GM21526 (cell line): ENCODE data around the gene UMPS.
"Not testable (repeated sequence)": the region's sequence is repeated elsewhere in the genome, so short reads cannot be mapped to it uniquely, and the experiment has no call there.

Experiments used
- ATAC-seq: cut with Tn5 transposase; IDR thresholded peaks from one replicate; pipeline ENCODE4 v1.9.1; 2021; ENCODE audit warnings: moderate library complexity; ENCODE audit not compliant: unreplicated experiment, low FRiP score

The UMPS gene

GRCh38 chr3:124705552-124705951 lies 24.7 kb upstream of the UMPS start:
- no peak for ATAC-seq

GRCh38 chr3:124707223-124707622 lies 23.0 kb upstream of the UMPS start:
- ATAC-seq, result not testable (repeated sequence)

GRCh38 chr3:124707656-124708062 lies 22.6 kb upstream of the UMPS start:
- no peak for ATAC-seq

GRCh38 chr3:124714223-124714853 lies 15.9 kb upstream of the UMPS start:
- no peak for ATAC-seq

- no peak for ATAC-seq
Measured at GRCh38 chr3:124722589-124722988, 7.7 kb upstream of the UMPS start.

GRCh38 chr3:124730941-124731297 lies 667 bp downstream of the UMPS start:
- no peak for ATAC-seq

- no peak for ATAC-seq
Measured at GRCh38 chr3:124731760-124732159, 1.5 kb downstream of the UMPS start.

- ATAC-seq, result no peak
Measured at GRCh38 chr3:124741027-124741426, 10.8 kb downstream of the UMPS start.

GRCh38 chr3:124745756-124746155 lies 15.5 kb downstream of the UMPS start:
- ATAC-seq, result no peak

- ATAC-seq, result no peak
Measured at GRCh38 chr3:124747111-124747981, 17.1 kb downstream of the UMPS start.

- no peak for ATAC-seq
Measured at GRCh38 chr3:124748560-124749198, 18.4 kb downstream of the UMPS start.

GRCh38 chr3:124749877-124750276 lies 19.6 kb downstream of the UMPS start:
- ATAC-seq, result not testable (repeated sequence)

- no peak for ATAC-seq
Measured at GRCh38 chr3:124751501-124751900, 21.2 kb downstream of the UMPS start.

- no peak for ATAC-seq
Measured at GRCh38 chr3:124752051-124752450, 21.8 kb downstream of the UMPS start.

GRCh38 chr3:124757926-124758325 lies 27.7 kb downstream of the UMPS start:
- not testable (repeated sequence) for ATAC-seq

GRCh38 chr3:124758851-124759635 lies 28.8 kb downstream of the UMPS start:
- ATAC-seq, result no peak

- ATAC-seq, result no peak
Measured at GRCh38 chr3:124759666-124760401, 29.6 kb downstream of the UMPS start.

- ATAC-seq, result no peak
Measured at GRCh38 chr3:124760601-124761000, 30.3 kb downstream of the UMPS start.

GRCh38 chr3:124761250-124761796 lies 31.1 kb downstream of the UMPS start:
- ATAC-seq, result no peak
